HG03565 (cell line): ENCODE measurements around the gene EMSY.
"Not testable (repeated sequence)": the region's sequence is repeated elsewhere in the genome, so short reads cannot be mapped to it uniquely, and the experiment has no call there.

ENCODE experiments used
- ATAC-seq: cut with Tn5 transposase; IDR thresholded peaks from one replicate; pipeline ENCODE4 v1.9.1; 2021; ENCODE audit warnings: mild to moderate bottlenecking, moderate library complexity; ENCODE audit not compliant: unreplicated experiment

The EMSY gene

DNA sequence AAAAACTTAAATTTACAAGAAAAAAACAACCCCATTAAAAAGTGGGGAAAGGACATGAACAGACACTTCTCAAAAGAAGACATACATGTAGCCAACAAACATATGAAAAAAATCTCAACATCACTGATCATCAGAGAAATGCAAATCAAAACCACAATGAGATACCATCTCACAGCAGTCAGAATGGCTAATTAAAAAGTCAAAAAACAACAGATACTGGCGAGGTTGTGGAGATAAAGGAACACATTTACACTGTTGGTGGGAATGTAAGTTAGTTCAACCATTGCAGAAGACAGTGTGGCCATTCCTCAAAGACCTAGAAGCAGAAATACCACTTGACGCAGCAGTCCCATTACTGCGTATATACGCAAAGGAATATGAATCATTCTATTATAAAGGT, 150.3 kb downstream of the EMSY start:
- ATAC-seq = not testable (repeated sequence)

DNA sequence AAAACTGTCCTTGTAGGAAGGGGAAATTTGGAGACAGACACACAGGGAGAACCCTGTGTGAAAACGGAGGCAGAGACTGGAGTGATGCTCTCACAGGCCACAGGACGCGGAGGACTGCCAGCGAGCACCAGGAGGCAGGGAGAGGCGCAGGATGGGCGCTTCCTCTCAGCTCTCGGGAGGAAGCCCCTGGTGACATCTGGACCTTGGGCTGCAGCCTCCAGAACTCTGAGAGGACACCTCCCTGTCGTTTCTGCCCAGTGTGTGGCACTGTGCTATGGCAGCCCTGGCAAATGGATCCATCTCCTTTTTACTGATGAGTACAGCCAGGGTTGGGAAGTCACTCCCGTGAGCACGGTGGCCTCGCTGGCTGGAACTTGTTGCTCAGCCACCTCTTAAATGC, 151.8 kb downstream of the EMSY start:
- no peak for ATAC-seq

DNA sequence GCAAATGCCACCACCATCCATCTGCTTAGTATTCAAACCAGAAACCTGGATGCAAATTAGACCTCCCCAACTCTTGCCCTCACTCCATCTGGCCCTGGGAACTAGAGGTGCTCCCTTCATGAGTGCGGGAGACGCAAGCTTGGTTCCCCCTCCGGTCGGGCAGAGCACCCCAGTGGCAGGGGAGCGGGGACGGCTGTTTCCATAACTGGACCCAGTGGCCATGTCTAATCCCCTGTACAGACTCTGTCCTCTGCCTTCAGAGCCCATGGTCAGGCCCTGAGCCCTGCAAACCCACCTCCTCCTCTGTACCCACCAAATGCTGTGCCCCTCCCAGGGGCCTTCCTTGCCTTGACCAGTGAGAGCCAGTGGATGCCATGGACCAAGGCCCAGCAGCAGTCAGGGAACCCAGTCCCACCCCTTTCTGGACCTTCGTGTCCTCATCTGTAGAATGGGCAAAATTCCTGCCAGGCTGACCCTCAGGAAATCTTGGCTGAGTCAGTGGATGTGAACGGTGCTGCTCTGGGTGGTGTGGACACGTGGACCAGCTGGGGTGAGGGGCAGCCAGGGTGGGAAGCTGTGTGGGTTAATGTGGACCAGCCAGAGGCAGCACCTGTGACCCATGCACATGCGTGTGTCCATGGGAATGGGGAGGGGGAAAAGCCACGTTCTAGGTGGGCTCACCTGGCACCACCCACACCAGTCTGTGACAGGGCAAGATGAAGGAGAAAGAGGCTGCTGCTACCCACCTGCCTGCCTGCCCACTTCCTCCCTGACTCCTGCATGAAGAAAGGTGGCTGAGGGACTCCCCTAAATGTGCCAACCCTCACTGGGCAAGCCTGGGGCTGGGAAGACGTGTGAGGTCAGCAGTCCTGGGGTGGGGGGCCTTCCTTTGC, 153.0 kb downstream of the EMSY start:
- no peak for ATAC-seq

DNA sequence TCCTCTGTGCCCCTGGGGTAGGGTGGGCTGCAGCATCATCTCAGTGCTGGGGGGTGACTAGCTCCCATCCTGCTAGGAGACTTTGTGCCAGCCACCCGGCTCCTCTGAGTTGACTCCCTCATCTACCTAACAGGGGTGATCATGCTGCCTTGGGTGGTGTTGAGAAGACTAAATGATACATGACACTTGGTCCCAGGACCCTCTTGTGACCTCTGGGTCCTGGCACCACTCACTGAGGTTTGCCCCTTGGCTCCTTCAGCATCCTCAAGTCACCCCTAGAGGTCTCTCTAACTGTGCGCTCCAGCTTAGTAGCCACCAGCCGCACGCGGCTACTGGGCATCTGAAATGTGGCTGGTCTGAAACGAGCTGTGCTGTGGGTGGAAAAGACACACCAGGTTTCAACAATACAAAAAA, 153.6 kb downstream of the EMSY start:
- ATAC-seq = no peak

DNA sequence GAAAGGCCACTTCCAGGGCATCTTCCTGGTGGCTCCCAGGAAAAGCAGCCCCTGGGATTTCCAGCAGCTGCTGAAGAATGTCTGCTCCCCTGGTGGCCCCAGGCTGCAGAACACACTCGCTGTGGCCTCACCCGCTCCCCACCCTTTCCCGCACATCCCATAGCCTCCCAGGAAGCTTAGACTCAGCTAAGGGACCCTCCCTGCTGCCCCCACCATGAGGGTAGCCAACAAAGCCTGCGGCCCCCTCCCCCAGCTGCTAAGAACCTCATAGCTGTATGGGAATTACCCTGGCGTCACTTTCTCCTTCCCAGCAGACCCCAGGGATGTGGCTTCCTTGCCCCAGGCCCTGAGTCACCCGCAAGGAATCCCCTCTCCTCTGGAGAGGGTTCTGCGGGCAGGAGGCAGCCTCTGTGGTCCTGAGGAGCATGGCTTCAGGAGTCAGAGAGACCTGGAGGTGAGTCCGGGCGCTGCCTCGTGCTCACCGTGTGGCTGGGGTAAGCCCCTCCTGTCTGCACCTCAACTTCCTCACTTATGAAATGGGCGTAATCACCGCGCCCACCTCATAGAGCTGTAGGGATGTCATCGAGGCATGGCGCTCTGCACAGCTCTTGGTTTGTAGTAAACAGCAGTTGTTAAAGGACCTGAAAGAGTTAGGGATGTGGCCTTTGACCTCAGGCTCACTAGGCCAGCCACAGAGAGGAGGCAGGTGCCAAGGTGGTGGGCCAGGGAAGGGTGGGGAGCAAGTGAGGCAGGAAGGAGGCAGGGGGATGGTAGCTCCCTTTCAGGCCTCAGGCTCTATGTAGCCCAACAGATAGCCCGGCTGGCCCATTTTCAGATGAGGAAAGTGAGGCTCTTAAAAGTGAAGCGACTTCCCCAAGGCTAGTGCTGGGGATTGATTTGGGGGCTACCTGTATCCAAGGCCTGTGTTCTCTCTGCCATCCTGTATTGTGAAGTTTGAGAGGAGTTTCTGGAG, 154.5 kb downstream of the EMSY start:
- ATAC-seq = no peak

DNA sequence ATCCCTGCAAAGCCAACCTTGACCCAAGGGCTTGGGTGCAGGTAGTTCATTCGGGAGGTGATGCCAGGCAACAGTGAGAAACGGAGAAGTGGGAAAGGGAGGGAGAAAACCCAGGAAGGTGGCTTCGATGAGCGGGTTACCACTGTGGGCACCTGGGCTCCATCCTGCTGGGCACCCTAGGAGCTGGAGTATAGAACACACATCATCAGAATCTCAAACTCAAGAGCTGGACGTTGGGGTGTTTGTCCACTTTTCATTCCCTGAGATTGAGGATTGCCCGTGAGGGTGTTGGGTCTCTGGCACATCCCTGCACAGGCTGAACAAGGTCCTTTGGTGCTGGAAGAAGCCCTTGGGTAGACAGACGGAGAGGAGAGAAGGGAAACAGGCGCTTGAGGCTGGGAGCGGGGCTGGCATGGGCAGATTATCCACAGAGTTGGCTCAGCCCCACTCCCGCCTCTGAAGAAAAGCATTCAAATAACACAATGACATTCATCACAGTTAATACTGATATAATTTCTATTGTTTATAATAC, 155.4 kb downstream of the EMSY start:
- no peak for ATAC-seq

DNA sequence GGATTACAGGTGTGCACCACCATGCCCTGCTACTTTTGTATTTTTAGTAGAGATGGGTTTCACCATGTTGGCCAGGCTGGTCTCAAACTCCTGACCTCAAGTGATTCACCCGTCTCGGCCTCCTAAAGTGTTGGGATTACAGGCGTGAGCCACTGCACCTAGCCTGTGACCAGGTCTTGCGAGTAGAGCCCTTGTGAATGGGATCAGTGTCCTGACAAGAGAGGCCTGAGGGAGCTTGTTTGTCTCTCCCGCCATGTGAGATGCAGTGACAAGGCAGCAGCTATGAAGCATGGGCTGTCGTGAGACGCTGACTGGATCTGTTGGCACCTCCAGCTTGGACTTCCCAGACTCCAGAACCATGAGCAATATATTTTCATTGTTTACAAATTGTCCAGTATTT, 156.5 kb downstream of the EMSY start:
- no peak for ATAC-seq

DNA sequence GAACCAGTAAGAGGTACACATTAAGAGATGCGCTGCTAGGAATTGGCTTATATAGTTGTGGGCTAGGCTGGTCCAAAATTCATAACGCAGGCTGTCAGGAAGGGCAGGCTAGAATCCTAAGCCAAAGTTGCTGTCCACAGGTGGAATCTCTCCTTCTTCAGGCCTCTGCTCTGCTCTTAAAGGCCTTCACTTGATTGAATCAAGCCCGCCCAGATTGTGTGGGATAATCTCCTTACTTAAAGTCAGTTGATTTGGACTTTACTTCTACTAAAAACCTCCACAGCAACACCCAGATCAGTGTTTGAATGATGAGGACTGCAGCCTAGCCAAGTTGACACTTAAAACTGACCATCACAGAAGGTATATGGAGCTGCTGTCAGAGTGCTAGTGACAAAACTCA, 156.9 kb downstream of the EMSY start:
- no peak for ATAC-seq

DNA sequence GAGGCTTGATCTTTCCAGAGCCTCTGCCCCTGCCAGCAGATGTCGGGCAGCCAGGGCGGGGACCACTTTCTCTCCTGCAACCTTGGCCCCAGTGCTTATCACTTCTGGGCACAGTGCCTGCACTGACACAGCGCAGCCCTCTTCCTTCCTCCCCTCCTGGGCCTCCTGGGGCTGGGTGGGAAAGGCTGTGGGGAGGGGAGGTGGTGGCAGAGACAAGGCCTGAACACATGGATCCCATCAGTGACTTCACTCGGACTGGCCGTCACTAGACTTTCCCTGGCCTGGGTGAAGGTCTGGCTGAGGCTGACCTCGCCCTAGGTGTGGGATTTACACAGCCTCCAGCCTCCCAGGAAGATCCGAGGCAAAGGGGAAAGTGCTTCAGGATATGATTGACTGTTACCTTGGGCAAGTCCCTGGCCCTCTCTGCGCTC, 157.6 kb downstream of the EMSY start:
- no peak for ATAC-seq
